Fibroblast of the aortic adventitia (primary cell): ENCODE measurements around the gene HSFX3. TPM values are rescaled to one million over a fixed set of nuclear protein-coding genes. Genes with fewer than 3 reads are reported as not detected.
A peak's percentile ranks its signal among the peaks of the same experiment; 100 is the strongest.
"Not testable (repeated sequence)": the region's sequence is repeated elsewhere in the genome, so short reads cannot be mapped to it uniquely, and the experiment has no call there.

ENCODE experiments used
- DNase-seq: peaks from one replicate; pipeline ENCODE4 v3.0.0-alpha.2; 2010; ENCODE audit warnings: low read depth
- H3K4me3 ChIP-seq: 2 replicates; pipeline ENCODE4 v1.5.1; 2011; ENCODE audit warnings: low read depth, mild to moderate bottlenecking, control low read depth, low read length, moderate library complexity
- total RNA-seq: library from RNA; depleted of rRNA; stranded (reverse); fragments of >200 nt; gene quantifications from 2 replicates; pipeline ENCODE4 v1.2.3, GENCODE V29; 2012; ENCODE audit warnings: low replicate concordance
- TF ChIP-seq, protein P1 (sequence below): IDR thresholded peaks from 2 replicates; pipeline ENCODE4 v1.5.1; 2011; ENCODE audit warnings: mild to moderate bottlenecking, low read length, control low read depth, inconsistent platforms; ENCODE audit not compliant: insufficient read depth

HSFX3 gene
- total RNA-seq, 1 donor = not detected

DNA sequence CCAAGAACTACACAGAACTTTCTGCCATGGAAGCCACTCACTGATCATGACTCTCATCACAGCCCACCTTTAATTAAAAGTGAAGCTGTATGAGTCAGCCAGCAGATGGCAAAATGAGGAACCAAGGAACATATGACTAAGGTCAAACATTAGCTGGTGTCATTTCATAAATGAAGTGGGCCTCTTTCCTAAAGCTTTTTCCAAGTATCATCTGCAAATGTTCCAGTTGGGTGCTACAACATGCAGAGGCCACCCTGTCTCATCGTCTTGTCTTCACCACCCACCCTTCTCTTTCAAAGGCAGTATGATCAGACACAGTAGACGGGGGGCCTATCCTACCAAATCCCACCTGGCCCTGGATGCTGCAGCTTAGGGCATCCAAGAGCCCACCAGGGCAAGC lies 18.1 kb downstream of the HSFX3 start:
- H3K4me3 ChIP-seq = no peak overlapping the region
- TF ChIP-seq, protein P1, sequence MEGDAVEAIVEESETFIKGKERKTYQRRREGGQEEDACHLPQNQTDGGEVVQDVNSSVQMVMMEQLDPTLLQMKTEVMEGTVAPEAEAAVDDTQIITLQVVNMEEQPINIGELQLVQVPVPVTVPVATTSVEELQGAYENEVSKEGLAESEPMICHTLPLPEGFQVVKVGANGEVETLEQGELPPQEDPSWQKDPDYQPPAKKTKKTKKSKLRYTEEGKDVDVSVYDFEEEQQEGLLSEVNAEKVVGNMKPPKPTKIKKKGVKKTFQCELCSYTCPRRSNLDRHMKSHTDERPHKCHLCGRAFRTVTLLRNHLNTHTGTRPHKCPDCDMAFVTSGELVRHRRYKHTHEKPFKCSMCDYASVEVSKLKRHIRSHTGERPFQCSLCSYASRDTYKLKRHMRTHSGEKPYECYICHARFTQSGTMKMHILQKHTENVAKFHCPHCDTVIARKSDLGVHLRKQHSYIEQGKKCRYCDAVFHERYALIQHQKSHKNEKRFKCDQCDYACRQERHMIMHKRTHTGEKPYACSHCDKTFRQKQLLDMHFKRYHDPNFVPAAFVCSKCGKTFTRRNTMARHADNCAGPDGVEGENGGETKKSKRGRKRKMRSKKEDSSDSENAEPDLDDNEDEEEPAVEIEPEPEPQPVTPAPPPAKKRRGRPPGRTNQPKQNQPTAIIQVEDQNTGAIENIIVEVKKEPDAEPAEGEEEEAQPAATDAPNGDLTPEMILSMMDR = no peak

DNA sequence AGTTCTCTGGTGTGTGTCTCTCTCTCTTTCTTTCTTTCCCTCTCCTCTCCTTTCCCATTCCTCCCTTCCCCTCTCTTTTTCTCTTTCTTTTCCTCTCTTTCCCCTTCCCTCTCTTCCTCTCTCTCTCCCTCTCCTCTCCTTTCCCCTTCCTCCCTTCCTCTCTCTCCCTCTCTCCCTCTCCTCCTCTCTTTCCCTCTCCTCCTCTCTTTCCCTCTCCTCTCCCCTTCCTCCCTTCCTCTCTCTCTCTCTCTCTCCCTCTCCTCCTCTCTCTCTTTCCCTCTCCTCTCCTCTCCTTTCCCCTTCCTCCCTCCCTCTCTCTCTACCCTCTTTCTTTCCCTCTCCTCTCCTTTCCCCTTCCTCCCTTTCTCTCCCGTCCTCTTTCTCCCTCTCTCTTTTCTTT lies 21.3 kb downstream of the HSFX3 start:
- TF ChIP-seq, protein P1 = no peak
- H3K4me3 ChIP-seq = no peak overlapping the region
- no peak for DNase-seq

More for the DNA sequence above, 18.1 kb downstream of the HSFX3 start:
- no peak for DNase-seq

DNA sequence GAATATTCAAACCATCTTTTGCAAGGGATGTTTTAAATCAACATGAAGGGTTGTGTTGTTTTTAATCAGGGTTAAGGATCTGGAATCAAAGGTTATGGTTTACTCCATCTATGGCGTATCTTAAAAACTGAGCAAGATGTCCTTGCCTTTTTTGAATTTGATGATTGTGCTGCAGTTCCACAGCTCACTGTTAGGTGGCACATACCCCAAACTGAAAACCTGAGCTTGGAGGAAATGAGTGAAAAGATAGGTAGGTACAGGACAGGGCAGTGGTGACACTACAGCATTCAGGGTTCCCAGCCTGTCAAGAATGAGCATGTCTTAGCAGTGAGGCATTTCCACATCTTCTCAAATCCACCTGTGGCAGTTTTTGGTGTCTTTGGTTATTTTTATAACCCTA lies 22.0 kb downstream of the HSFX3 start:
- H3K4me3 ChIP-seq = no peak overlapping the region
- TF ChIP-seq, protein P1 = peak; percentile 72
- DNase-seq = peak; percentile 39

DNA sequence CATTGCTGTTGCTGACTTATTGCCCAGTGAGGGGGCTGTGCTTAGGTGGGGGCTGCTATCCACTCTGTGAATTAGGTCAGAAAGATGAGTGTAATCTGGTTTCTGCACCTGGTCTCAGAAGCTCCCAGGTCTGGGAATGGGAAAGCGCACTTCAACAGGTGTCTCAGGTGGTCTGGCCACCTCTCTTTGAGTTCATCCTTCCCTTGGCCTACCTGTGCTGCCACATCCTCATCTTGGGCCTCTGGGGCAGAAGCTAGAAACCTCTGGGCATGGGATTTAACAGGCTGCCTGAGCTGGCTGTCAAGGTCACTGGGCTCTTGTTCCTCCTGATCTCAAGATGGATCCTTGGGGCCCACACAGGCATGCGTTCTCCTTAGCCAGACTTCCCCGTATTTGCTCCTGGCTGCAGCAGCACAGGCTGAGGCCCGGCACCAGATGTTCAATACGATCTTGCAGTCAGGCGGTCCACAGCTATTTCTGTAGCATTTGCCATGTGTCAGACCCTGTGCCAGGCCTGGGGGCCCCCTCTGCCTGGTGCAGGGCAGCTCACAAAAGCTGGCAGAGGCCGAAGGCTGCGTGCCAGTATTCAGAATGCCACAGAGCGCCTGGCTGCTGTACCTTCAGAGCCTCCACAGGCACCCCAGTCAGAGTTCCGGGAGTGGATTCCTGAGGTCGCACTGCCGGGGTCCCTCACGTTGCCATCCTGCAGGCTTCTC lies 23.2 kb downstream of the HSFX3 start:
- DNase-seq = not testable (repeated sequence)

DNA sequence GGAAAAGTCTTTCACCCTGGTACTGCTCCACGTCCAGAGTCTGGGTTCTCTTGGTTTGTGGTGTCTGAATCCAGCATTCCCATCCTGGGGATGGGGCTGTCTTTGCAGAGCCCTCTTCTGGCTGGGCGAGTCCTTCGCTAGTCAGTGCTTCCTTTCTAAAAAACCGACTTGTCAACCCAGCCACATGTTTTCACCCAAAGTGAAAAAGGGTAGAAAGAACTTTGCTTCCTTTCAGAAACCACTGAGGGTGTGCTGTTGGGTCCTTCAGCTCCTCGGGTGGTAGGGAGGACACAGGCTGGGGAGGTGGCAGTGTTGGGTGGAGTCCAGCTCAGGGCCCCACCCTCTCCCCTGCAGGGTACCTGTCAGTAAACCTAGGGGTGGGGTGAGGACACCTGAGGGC lies 23.8 kb downstream of the HSFX3 start:
- not testable (repeated sequence) for H3K4me3 ChIP-seq, DNase-seq

More for the DNA sequence above, 23.2 kb downstream of the HSFX3 start:
- not testable (repeated sequence) for H3K4me3 ChIP-seq

DNA sequence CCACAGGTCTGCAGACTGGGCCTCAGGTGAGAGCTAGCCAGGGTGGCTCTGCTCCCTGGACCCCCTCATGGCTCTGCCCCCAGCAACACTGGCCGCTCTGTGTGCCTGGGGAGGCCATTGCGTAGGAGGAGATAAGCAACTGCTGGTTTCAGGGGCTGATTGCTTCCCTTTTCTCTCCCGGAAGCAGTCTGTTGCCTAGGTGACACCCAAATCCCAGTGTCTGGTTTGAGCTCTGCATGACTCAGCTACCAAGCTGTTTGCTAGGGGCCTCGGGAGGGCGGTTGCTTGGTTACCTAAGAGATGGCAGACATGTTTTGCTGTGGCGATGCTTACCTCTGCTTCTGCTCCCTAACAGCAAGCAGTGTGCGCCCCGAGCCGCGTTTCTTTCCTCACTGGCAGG lies 24.3 kb downstream of the HSFX3 start:
- H3K4me3 ChIP-seq = not testable (repeated sequence)
- DNase-seq = peak; percentile 55

DNA sequence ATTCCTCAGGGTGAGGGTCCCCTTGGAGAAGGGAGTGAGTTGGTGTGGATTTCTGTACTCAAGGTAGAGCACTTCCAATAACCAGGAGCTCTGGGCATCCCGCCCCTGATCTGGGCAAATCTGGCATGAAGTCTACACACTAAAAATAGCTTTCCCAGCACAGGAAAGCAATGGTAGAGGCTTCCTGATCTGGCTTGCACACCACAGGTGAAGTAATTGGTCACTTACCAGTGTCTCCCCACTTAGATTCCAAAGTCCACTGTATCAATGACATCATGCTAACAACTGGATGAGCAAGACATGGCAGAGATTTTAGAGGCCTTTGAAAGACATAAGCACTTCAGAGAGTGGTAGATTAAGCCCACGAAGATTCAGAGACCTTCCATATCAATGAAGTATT lies 26.8 kb downstream of the HSFX3 start:
- no peak overlapping the region for H3K4me3 ChIP-seq
- DNase-seq = no peak
- TF ChIP-seq, protein P1 = no peak

DNA sequence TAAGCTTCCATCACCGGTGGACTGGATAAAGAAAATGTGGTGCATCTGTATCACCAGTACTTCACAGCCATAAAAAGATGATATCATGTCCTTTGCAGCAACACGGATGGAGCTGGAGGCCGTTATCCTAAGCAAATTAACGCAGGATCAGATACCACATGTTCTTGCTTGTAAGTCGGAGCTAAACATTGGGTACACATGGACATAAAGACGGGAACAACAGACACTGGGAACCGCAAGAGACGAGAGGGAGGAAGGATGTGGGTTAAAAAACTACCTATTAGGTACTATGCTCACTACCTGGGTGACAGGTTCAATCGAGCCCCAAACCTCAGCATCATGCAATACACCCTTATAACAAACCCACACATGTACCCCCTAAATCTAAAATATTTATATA lies 28.3 kb downstream of the HSFX3 start:
- DNase-seq = no peak
- H3K4me3 ChIP-seq = no peak overlapping the region
- TF ChIP-seq, protein P1 = no peak

DNA sequence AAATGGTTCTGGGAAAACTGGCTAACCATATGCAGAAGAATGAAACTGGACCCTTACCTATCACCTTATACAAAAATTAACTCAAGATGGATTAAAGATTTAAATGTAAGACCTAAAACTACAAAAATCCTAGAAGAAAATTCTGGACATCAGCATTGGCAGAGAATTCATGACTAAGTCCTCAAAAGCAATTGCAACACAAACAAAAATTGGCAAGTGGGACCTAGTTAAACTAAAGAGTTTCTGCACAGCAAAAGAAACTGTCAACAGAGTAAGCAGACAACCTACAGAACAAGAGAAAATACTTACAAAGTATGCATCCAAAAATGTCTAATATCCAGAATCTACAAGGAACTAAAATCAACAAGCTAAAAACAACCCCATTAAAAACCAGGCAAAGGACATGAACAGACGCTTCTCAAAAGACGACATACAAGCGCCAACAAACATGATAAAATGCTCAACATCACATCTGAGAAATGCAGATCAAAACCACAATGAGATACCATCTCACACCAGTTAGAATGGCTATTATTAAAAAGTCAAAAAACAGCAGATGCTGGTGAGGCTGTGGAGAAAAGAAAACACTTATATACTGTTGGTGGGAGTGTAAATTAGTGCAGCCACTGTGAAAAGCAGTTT lies 29.0 kb downstream of the HSFX3 start:
- H3K4me3 ChIP-seq = not testable (repeated sequence)
- peak; percentile 46 for DNase-seq
